Caco-2 (cell line): ENCODE data around the gene TRIO. TPM values are rescaled to one million over a fixed set of nuclear protein-coding genes. Genes with fewer than 3 reads are reported as not detected.

ENCODE experiments used
- BruUV-seq: library from RNA; stranded (reverse); fragments of 400-500 nt; replicated peaks from 2 replicates; lab custom pipeline; 2021; lab: Mats Ljungman, UMichigan
- CTCF ChIA-PET: fragments of 300-600 bp; sonication (Branson Sonifier 250); formaldehyde crosslinking; loops from one replicate; lab custom pipeline; 2022; ENCODE audit warnings: antibody characterized with exemption; lab: Charles Lee
- POLR2A ChIA-PET: fragments of 300-600 bp; sonication (Branson Sonifier 250); formaldehyde crosslinking; loops from one replicate; lab custom pipeline; 2022; ENCODE audit warnings: antibody characterized with exemption; lab: Charles Lee
- DNase-seq, 2 experiments: peaks; one replicate each; pipeline versions ENCODE4 v3.0.0 to v3.0.0-alpha.2; 2020 to 2022
- H3K27me3 ChIP-seq: replicated peaks from 2 replicates; pipeline ENCODE4 v1.6.0; 2011; ENCODE audit warnings: low read length; ENCODE audit not compliant: control insufficient read depth, insufficient read depth
- H3K36me3 ChIP-seq: 2 replicates; pipeline ENCODE4 v1.5.1; 2011; ENCODE audit warnings: low read length; ENCODE audit not compliant: control insufficient read depth, insufficient read depth
- H3K4me1 ChIP-seq: fragments of 250-450 bp; sonication (Bioruptor Pico); 2 replicates; pipeline ENCODE4 v1.5.1; 2020; ENCODE audit warnings: mild to moderate bottlenecking
- H3K4me3 ChIP-seq: 2 replicates; pipeline ENCODE4 v1.5.1; 2011; ENCODE audit warnings: low read depth, mild to moderate bottlenecking, control low read depth, low read length
- H3K9me3 ChIP-seq: fragments of 250-450 bp; sonication (Bioruptor Pico); 2 replicates; pipeline ENCODE4 v1.5.1; 2020; ENCODE audit warnings: mild to moderate bottlenecking, moderate library complexity
- H3K27ac Mint-ChIP-seq: one replicate; pipeline ENCODE4 v1.8.0; 2022; ENCODE audit warnings: mixed read lengths; ENCODE audit not compliant: unreplicated experiment
- H3K27me3 Mint-ChIP-seq: one replicate; pipeline ENCODE4 v1.8.0; 2022; ENCODE audit warnings: mixed read lengths; ENCODE audit not compliant: insufficient read depth, unreplicated experiment
- H3K36me3 Mint-ChIP-seq: one replicate; pipeline ENCODE4 v1.8.0; 2022; ENCODE audit warnings: mild to moderate bottlenecking, mixed read lengths; ENCODE audit not compliant: insufficient read depth, unreplicated experiment
- H3K4me1 Mint-ChIP-seq: one replicate; pipeline ENCODE4 v1.8.0; 2022; ENCODE audit warnings: low read depth, mixed read lengths; ENCODE audit not compliant: unreplicated experiment
- H3K4me3 Mint-ChIP-seq: one replicate; pipeline ENCODE4 v1.8.0; 2022; ENCODE audit warnings: mild to moderate bottlenecking, moderate library complexity, mixed read lengths; ENCODE audit not compliant: unreplicated experiment
- H3K9me3 Mint-ChIP-seq: one replicate; pipeline ENCODE4 v1.8.0; 2022; ENCODE audit warnings: mixed read lengths; ENCODE audit not compliant: unreplicated experiment
- CTCF ChIP-seq, 2 experiments: fragments of 200-600 bp in 1 of 2; IDR thresholded peaks; 1 replicate in 1 of 2; 2 replicates in 1 of 2; pipeline versions ENCODE4 v1.5.1 to v1.8.0; 2011 to 2022; ENCODE audit warnings: antibody characterized with exemption in 1 of 2, control low read depth in 1 of 2, inconsistent platforms in 1 of 2, low read depth in 1 of 2, low read length in 1 of 2, mild to moderate bottlenecking in 1 of 2, moderate library complexity in 1 of 2; ENCODE audit not compliant: insufficient read depth in 1 of 2, severe bottlenecking in 1 of 2, unreplicated experiment in 1 of 2
- intact Hi-C: fragments of 100-400 bp; cut with micrococcal nuclease; formaldehyde crosslinking; loops from one replicate; pipeline ENCODE4 v1.10.0; 2022; ENCODE audit not compliant: unreplicated experiment
- total RNA-seq: library from RNA; stranded (reverse); gene quantifications from 2 replicates; pipeline ENCODE4 v1.2.3, GENCODE V29; 2022

Gene TRIO
- total RNA-seq, 1 experiment from 2014 or later: 92.0 TPM

GRCh38 chr5:14413331-14413750, 270.2 kb downstream of the TRIO start:
- Histone ChIP-seq H3K4me3 (no peak overlapping the region), H3K4me1 (no peaks in the 10 kb centered on the region), H3K9me3 (no peaks in the 10 kb centered on the region), H3K36me3 (no peaks in the 10 kb centered on the region; the same call in 1 of the 2 replicates), H3K27me3 (no peaks in the 10 kb centered on the region)
- H3K4me1 Mint-ChIP-seq: no peaks in the 10 kb centered on the region
- BruUV-seq: no TSS peak
- H3K4me3 Mint-ChIP-seq: no peak overlapping the region
- intact Hi-C loops: no loop called here
- H3K27ac Mint-ChIP-seq: no peak overlapping the region
- TF ChIP-seq CTCF (IDR thresholded peaks at IDR 0.05; ENCODE audit: insufficient read depth in 1 of 2, low read depth in 1 of 2, low read length in 1 of 2, severe bottlenecking in 1 of 2, unreplicated experiment in 1 of 2): no peak
- H3K36me3 Mint-ChIP-seq: peaks cover 59% of the 10 kb centered on the region
- CTCF ChIA-PET: no interaction called here
- DNase-seq: no peak
- H3K9me3 Mint-ChIP-seq: no peaks in the 10 kb centered on the region
- POLR2A ChIA-PET: no interaction called here
- no peaks in the 10 kb centered on the region for H3K27me3 Mint-ChIP-seq

GRCh38 chr5:14414007-14414406, 270.9 kb downstream of the TRIO start:
- CTCF ChIA-PET: no interaction called here
- no peak overlapping the region for H3K4me3 ChIP-seq
- no peak for DNase-seq
- no peaks in the 10 kb centered on the region for H3K9me3 ChIP-seq
- Mint-ChIP-seq H3K4me3 (no peak overlapping the region), H3K9me3 (no peaks in the 10 kb centered on the region), H3K27me3 (no peaks in the 10 kb centered on the region), H3K4me1 (no peaks in the 10 kb centered on the region), H3K36me3 (peaks cover 63% of the 10 kb centered on the region), H3K27ac (no peak overlapping the region)
- no peaks in the 10 kb centered on the region; the same call in 1 of the 2 replicates for H3K36me3 ChIP-seq
- no TSS peak for BruUV-seq
- no peaks in the 10 kb centered on the region for H3K4me1 ChIP-seq
- intact Hi-C loops: no loop called here
- TF ChIP-seq CTCF (IDR thresholded peaks at IDR 0.05; ENCODE audit: insufficient read depth in 1 of 2, low read depth in 1 of 2, low read length in 1 of 2, severe bottlenecking in 1 of 2, unreplicated experiment in 1 of 2): no peak
- POLR2A ChIA-PET: no interaction called here
- no peaks in the 10 kb centered on the region for H3K27me3 ChIP-seq

- CTCF ChIA-PET: interaction anchor here (1.0 kb wide), 1 partner anchor 234 kb away, joined by 3 read pairs; no protein-coding TSS in a partner anchor
- POLR2A ChIA-PET: no interaction called here
- no peak overlapping the region for H3K4me3 Mint-ChIP-seq
Measured at GRCh38 chr5:14414656-14415023, 271.5 kb downstream of the TRIO start.

More at GRCh38 chr5:14414656-14415023, 271.5 kb downstream of the TRIO start:
- H3K36me3 ChIP-seq: no peaks in the 10 kb centered on the region; the same call in 1 of the 2 replicates
- intact Hi-C loops: no loop called here
- no peak overlapping the region for H3K4me3 ChIP-seq
- H3K9me3 ChIP-seq: no peaks in the 10 kb centered on the region
- H3K27ac Mint-ChIP-seq: no peak overlapping the region
- peaks cover 63% of the 10 kb centered on the region for H3K36me3 Mint-ChIP-seq
- no peak for TF ChIP-seq CTCF (IDR thresholded peaks at IDR 0.05; ENCODE audit: insufficient read depth in 1 of 2, low read depth in 1 of 2, low read length in 1 of 2, severe bottlenecking in 1 of 2, unreplicated experiment in 1 of 2)
- no peaks in the 10 kb centered on the region for H3K9me3 Mint-ChIP-seq
- BruUV-seq: no TSS peak
- no peaks in the 10 kb centered on the region for H3K27me3 ChIP-seq
- H3K4me1 ChIP-seq: no peaks in the 10 kb centered on the region
- DNase-seq: no peak
- H3K27me3 Mint-ChIP-seq: no peaks in the 10 kb centered on the region
- no peaks in the 10 kb centered on the region for H3K4me1 Mint-ChIP-seq
